ENCODE measurements around the gene DCAF11. TPM values are rescaled to one million over a fixed set of nuclear protein-coding genes. Genes with fewer than 3 reads are reported as not detected.

Gene DCAF11
- total RNA-seq (34.0 TPM), polyA plus RNA-seq (52.5 TPM)

DNA sequence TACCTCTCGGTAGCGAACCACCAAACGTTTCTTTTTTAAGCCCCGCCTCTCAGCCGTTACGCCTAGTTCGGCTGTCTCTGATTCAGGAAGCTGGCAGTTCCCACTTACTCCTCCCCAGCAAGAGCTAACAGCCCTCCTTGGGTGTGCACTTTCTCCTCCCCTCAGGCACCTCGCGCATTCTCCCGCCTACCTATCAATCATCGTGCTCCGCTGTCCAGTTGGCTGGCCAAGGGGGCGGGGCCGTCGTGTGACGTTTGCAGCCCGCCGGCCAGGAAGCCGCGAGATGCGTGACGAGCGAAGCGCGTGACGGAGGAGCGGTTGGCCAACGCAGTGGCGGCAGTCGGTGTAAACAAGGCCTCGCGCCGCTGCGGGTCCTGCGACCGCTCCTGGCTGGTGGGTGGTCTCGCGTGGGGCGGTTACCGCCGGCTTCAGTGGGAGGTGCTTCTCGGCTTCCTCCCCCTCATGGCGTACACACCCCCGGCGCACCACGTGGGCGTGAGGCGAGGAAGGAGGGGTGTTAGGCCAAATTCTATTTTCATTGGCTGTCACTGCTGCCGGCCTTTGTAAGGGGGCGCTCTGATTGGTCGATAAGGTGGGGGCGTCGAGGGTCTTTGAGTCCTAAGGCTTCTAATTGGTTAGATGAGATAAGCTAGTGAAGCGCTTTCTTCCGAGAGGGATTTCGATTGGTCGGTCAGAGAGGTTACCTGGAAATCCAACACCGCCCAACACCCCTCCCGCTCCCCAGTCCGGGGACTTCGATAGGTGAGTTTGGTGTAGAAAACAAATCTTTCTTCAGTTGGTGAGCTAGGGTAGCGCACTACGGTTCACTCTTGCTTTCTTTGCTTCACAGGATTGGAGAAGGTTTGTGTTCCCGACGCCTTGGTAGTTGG lies at the start of gene DCAF11, which contains the start of gene NRL:
DCAF11 (plus strand) TSS at position 246 of the 890 bp plus-strand sequence. CDS start 818 bp downstream, outside the sequence.
NRL (minus strand) TSS at position 418 of the 890 bp plus-strand sequence. CDS start 32,101 bp downstream, outside the sequence.
- H3K36me3 ChIP-seq (ENCODE audit: insufficient read depth), result peaks cover 3% of the 10 kb centered on the region
- peak within 1 kb of the TSS; percentile 98 for H3K27ac ChIP-seq (ENCODE audit: low read depth)
- peak within 1 kb of the TSS; percentile 59 for H3K4me3 ChIP-seq (ENCODE audit: low read depth, low read length)
- DNase-seq (ENCODE audit: extremely low spot score), result peak; percentile 99
- WGBS, result under 1% methylated on average over 65 of the region's 65 CpGs
- H3K4me1 ChIP-seq (ENCODE audit: insufficient read depth), result peaks cover 2% of the 10 kb centered on the region

GRCh38 chr14:24064856-24065255 lies 49.7 kb upstream of the DCAF11 start:
- DNase-seq (ENCODE audit: extremely low spot score), result no peak
- H3K4me3 ChIP-seq (ENCODE audit: low read depth, low read length), result no peak overlapping the region
- WGBS, result 82% methylated on average over 15 of the region's 15 CpGs
- no peaks in the 10 kb centered on the region for H3K4me1 ChIP-seq (ENCODE audit: insufficient read depth)
- H3K27ac ChIP-seq (ENCODE audit: low read depth), result no peak overlapping the region
- no peaks in the 10 kb centered on the region for H3K36me3 ChIP-seq (ENCODE audit: insufficient read depth)

DNA sequence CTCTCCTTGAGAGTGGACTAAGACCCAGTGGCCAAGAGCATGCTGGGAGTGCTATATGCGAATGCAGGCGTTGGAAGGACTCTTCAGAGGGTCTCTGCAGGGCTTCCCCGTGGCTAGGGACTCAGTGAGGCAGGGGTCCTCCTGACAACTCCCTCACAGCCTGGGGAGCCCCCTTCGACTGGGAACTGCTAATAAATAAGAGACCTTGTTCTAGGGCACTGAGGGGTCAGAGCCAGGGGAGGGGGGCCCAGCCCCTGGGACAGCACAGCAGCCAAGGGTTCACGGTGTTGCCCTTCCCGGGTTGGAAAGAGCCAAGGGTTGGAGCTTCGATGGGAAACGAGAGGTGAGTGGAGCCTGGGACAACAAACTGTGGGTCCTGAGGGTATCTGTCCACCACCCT lies 49.2 kb upstream of the DCAF11 start:
- 69% methylated on average over 8 of the region's 8 CpGs for WGBS

DNA sequence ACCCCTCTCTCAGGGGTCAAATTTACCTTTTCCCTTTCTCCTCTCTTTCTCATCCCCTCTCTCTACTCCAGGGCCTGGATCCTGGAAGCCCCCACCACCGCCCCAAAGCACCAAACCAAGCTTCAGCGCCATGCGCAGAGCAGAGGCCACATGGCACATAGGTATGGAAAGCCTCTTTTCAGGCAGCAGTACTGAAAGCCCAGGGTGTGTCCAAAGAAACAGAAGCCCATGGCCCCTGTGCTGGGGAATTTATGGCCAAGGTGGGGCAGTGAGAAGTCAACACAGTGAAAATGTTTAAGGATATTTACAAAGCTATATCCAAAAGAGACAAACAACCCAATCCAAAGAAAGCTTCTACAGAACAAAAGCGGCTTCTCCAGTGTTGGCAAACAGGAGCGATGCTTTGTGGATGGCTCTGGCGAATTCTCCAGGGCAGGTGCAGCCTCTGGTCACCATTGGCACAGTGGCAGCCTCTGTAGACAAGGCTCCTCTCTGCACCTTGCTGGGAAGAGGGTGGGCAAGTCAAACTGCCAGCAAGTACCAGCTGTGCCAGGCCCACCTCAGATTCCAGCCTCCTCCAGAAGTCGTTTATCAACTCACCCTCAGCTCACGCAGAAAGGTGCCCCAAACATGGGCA lies 48.0 kb upstream of the DCAF11 start:
- WGBS, result 89% methylated on average over 8 of the region's 8 CpGs

More for the DNA sequence above, 49.2 kb upstream of the DCAF11 start:
- no peak for DNase-seq (ENCODE audit: extremely low spot score)
- H3K36me3 ChIP-seq (ENCODE audit: insufficient read depth), result no peaks in the 10 kb centered on the region
- no peak overlapping the region for H3K27ac ChIP-seq (ENCODE audit: low read depth)
- no peak overlapping the region for H3K4me3 ChIP-seq (ENCODE audit: low read depth, low read length)
- no peaks in the 10 kb centered on the region for H3K4me1 ChIP-seq (ENCODE audit: insufficient read depth)

GRCh38 chr14:24067133-24068082 lies 47.2 kb upstream of the DCAF11 start:
- Histone ChIP-seq H3K4me1 (ENCODE audit: insufficient read depth) (no peaks in the 10 kb centered on the region), H3K36me3 (ENCODE audit: insufficient read depth) (no peaks in the 10 kb centered on the region), H3K4me3 (ENCODE audit: low read depth, low read length) (no peak overlapping the region), H3K27ac (ENCODE audit: low read depth) (no peak overlapping the region)
- DNase-seq (ENCODE audit: extremely low spot score), result no peak
- 89% methylated on average over 12 of the region's 12 CpGs for WGBS

More for the DNA sequence above, 48.0 kb upstream of the DCAF11 start:
- DNase-seq (ENCODE audit: extremely low spot score), result no peak
- Histone ChIP-seq H3K36me3 (ENCODE audit: insufficient read depth) (no peaks in the 10 kb centered on the region), H3K4me1 (ENCODE audit: insufficient read depth) (no peaks in the 10 kb centered on the region), H3K4me3 (ENCODE audit: low read depth, low read length) (no peak overlapping the region), H3K27ac (ENCODE audit: low read depth) (no peak overlapping the region)

- H3K27ac ChIP-seq (ENCODE audit: low read depth), result no peak overlapping the region
- WGBS, result 81% methylated on average over 10 of the region's 10 CpGs
- no peaks in the 10 kb centered on the region for H3K36me3 ChIP-seq (ENCODE audit: insufficient read depth)
- no peak overlapping the region for H3K4me3 ChIP-seq (ENCODE audit: low read depth, low read length)
- no peak for DNase-seq (ENCODE audit: extremely low spot score)
- H3K4me1 ChIP-seq (ENCODE audit: insufficient read depth), result no peaks in the 10 kb centered on the region
These were observed 45.7 kb upstream of the DCAF11 start for GRCh38 chr14:24068711-24069410.

DNA sequence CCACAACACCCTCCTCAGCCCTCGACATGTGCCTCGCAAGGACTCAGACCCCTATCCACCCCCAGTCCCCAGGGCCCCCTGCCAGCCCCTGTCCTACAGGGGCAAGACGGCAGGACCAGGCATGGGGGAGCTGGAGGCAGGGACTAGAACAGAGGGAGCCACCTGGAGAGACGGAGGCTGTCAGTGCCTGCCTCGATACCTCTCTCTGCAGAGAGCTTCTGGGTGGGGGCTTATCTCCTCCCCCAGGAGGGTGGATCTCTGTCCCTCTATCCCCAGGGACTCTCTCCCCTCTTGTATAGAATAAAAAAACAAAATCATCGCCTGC lies 45.2 kb upstream of the DCAF11 start:
- WGBS, result 77% methylated on average over 6 of the region's 6 CpGs
- DNase-seq (ENCODE audit: extremely low spot score), result no peak

GRCh38 chr14:24070285-24071143 lies 44.1 kb upstream of the DCAF11 start:
- WGBS, result 78% methylated on average over 10 of the region's 10 CpGs
- no peak for DNase-seq (ENCODE audit: extremely low spot score)
- Histone ChIP-seq H3K4me1 (ENCODE audit: insufficient read depth) (no peaks in the 10 kb centered on the region), H3K27ac (ENCODE audit: low read depth) (no peak overlapping the region), H3K36me3 (ENCODE audit: insufficient read depth) (no peaks in the 10 kb centered on the region), H3K4me3 (ENCODE audit: low read depth, low read length) (no peak overlapping the region)

More for the DNA sequence above, 45.2 kb upstream of the DCAF11 start:
- H3K36me3 ChIP-seq (ENCODE audit: insufficient read depth), result no peaks in the 10 kb centered on the region
- H3K4me3 ChIP-seq (ENCODE audit: low read depth, low read length), result no peak overlapping the region
- no peak overlapping the region for H3K27ac ChIP-seq (ENCODE audit: low read depth)
- H3K4me1 ChIP-seq (ENCODE audit: insufficient read depth), result no peaks in the 10 kb centered on the region

GRCh38 chr14:24071144-24071697 lies 43.4 kb upstream of the DCAF11 start, which contains the start of gene CPNE6:
Gene CPNE6 (plus strand): TSS chr14:24071562. CDS start chr14:24072937, 1,375 bp downstream.
- Histone ChIP-seq H3K27ac (ENCODE audit: low read depth) (no peak within 1 kb of the TSS), H3K36me3 (ENCODE audit: insufficient read depth) (no peaks in the 10 kb centered on the region), H3K4me3 (ENCODE audit: low read depth, low read length) (no peak within 1 kb of the TSS), H3K4me1 (ENCODE audit: insufficient read depth) (no peaks in the 10 kb centered on the region)
- WGBS, result 35% methylated on average over 19 of the region's 19 CpGs
- no peak for DNase-seq (ENCODE audit: extremely low spot score)

DNA sequence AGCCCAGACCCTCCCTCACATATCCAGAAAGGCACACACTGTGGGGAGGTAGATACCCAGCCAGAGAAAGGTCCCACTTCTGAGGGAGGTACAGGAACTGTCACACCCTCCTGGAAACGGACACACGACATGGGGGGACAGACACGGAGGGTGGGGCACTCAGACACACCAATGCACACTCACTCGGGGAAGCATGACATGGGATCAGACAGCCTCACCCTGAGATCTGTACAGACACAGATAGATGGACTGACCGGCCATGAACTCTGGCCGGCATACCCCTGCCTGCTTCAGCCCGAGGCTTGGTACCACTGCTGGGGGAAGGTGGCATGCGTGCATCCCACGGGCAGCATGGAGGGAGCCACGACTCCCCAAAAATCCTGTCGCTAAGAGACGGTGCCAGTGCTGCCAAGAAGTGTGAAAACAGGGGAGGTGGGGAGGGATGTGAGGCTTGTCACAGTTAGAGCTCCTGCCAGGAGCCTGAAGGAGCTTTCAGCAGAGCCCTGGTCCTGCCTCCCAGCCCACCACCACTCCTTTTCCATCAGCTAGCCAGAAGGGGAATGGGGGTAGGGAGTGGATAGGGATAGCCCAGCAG lies 42.6 kb upstream of the DCAF11 start:
- no peaks in the 10 kb centered on the region for H3K36me3 ChIP-seq (ENCODE audit: insufficient read depth)
- no peaks in the 10 kb centered on the region for H3K4me1 ChIP-seq (ENCODE audit: insufficient read depth)
- H3K4me3 ChIP-seq (ENCODE audit: low read depth, low read length), result no peak overlapping the region
- H3K27ac ChIP-seq (ENCODE audit: low read depth), result no peak overlapping the region
- 66% methylated on average over 12 of the region's 12 CpGs for WGBS
- no peak for DNase-seq (ENCODE audit: extremely low spot score)

GRCh38 chr14:24072436-24072835 lies 42.1 kb upstream of the DCAF11 start:
- H3K36me3 ChIP-seq (ENCODE audit: insufficient read depth), result no peaks in the 10 kb centered on the region

More at GRCh38 chr14:24072436-24072835, 42.1 kb upstream of the DCAF11 start:
- 57% methylated on average over 7 of the region's 7 CpGs for WGBS
- no peak overlapping the region for H3K27ac ChIP-seq (ENCODE audit: low read depth)
- no peak overlapping the region for H3K4me3 ChIP-seq (ENCODE audit: low read depth, low read length)
- H3K4me1 ChIP-seq (ENCODE audit: insufficient read depth), result no peaks in the 10 kb centered on the region
- no peak for DNase-seq (ENCODE audit: extremely low spot score)

Data from urinary bladder (tissue), 4 donors.